Ishikawa (cell line): Measurements from ENCODE around the gene LRRC36.

Experiments used
- EP300 ChIP-seq: IDR thresholded peaks from 2 replicates; pipeline ENCODE4 v1.6.1; 2012; ENCODE audit warnings: borderline replicate concordance
- MAX ChIP-seq: IDR thresholded peaks from 2 replicates; pipeline ENCODE4 v1.6.1; 2012
- YY1 ChIP-seq: IDR thresholded peaks from 2 replicates; pipeline ENCODE4 v1.6.1; 2012; ENCODE audit warnings: low read depth

GRCh38 chr16:67345401-67345800 is 18.8 kb downstream of the LRRC36 start:
- TF ChIP-seq EP300 (no peak), YY1 (no peak), MAX (no peak)
